BLaER1 (cell line): ENCODE data around the gene EOLA2.
"Not testable (repeated sequence)": the region's sequence is repeated elsewhere in the genome, so short reads cannot be mapped to it uniquely, and the experiment has no call there.

Experiments used
- H3K27ac ChIP-seq: shearing (Covaris generic); formaldehyde crosslinking; 2 replicates; pipeline ENCODE4 v1.8.1; 2022
- H3K27me3 ChIP-seq: shearing (Covaris generic); formaldehyde crosslinking; 2 replicates; pipeline ENCODE4 v1.8.1; 2022
- H3K36me3 ChIP-seq: shearing (Covaris generic); formaldehyde crosslinking; 2 replicates; pipeline ENCODE4 v1.8.1; 2022
- H3K4me1 ChIP-seq: shearing (Covaris generic); formaldehyde crosslinking; 2 replicates; pipeline ENCODE4 v1.8.1; 2022
- H3K4me2 ChIP-seq: shearing (Covaris generic); formaldehyde crosslinking; 2 replicates; pipeline ENCODE4 v1.8.1; 2022
- H3K4me3 ChIP-seq: shearing (Covaris generic); formaldehyde crosslinking; 2 replicates; pipeline ENCODE4 v1.8.1; 2022
- H3K9ac ChIP-seq: shearing (Covaris generic); formaldehyde crosslinking; 2 replicates; pipeline ENCODE4 v1.8.1; 2022
- H3K9me3 ChIP-seq: shearing (Covaris generic); formaldehyde crosslinking; 2 replicates; pipeline ENCODE4 v1.8.1; 2022
- H4K20me1 ChIP-seq: shearing (Covaris generic); formaldehyde crosslinking; 2 replicates; pipeline ENCODE4 v1.8.1; 2022
- Cebpa-rat ChIP-seq: shearing (Covaris generic); IDR thresholded peaks from 2 replicates; pipeline ENCODE4 v1.8.1; 2022

The EOLA2 gene

GRCh38 chrX:149908727-149909126, 29.6 kb downstream of the EOLA2 start:
- Histone ChIP-seq H3K27ac (no peak overlapping the region), H3K4me2 (no peak overlapping the region), H3K9me3 (no peaks in the 10 kb centered on the region), H3K4me3 (no peak overlapping the region), H4K20me1 (no peaks in the 10 kb centered on the region), H3K9ac (no peak overlapping the region), H3K4me1 (no peaks in the 10 kb centered on the region), H3K36me3 (no peaks in the 10 kb centered on the region), H3K27me3 (no peaks in the 10 kb centered on the region)
- TF ChIP-seq Cebpa-rat: no peak

GRCh38 chrX:149908308-149908707, 30.0 kb downstream of the EOLA2 start:
- H3K27me3 ChIP-seq: no peaks in the 10 kb centered on the region
- no peak overlapping the region for H3K4me3 ChIP-seq
- H4K20me1 ChIP-seq: no peaks in the 10 kb centered on the region
- TF ChIP-seq Cebpa-rat: no peak
- H3K4me2 ChIP-seq: no peak overlapping the region
- H3K9ac ChIP-seq: no peak overlapping the region
- no peaks in the 10 kb centered on the region for H3K36me3 ChIP-seq
- H3K27ac ChIP-seq: no peak overlapping the region
- H3K9me3 ChIP-seq: no peaks in the 10 kb centered on the region
- H3K4me1 ChIP-seq: no peaks in the 10 kb centered on the region

- H4K20me1 ChIP-seq: no peaks in the 10 kb centered on the region
- H3K36me3 ChIP-seq: no peaks in the 10 kb centered on the region
- TF ChIP-seq Cebpa-rat: no peak
- no peak overlapping the region for H3K4me2 ChIP-seq
- H3K27me3 ChIP-seq: no peaks in the 10 kb centered on the region
- H3K4me1 ChIP-seq: no peaks in the 10 kb centered on the region
- no peaks in the 10 kb centered on the region for H3K9me3 ChIP-seq
- no peak overlapping the region for H3K9ac ChIP-seq
- no peak overlapping the region for H3K4me3 ChIP-seq
- no peak overlapping the region for H3K27ac ChIP-seq
These were observed 34.2 kb downstream of the EOLA2 start for GRCh38 chrX:149903889-149904748.

- no peaks in the 10 kb centered on the region for H3K36me3 ChIP-seq
- no peaks in the 10 kb centered on the region for H4K20me1 ChIP-seq
- H3K27ac ChIP-seq: no peak overlapping the region
- H3K27me3 ChIP-seq: no peaks in the 10 kb centered on the region
- TF ChIP-seq Cebpa-rat: no peak
- no peaks in the 10 kb centered on the region for H3K9me3 ChIP-seq
- H3K4me3 ChIP-seq: no peak overlapping the region
- no peak overlapping the region for H3K9ac ChIP-seq
- H3K4me1 ChIP-seq: no peaks in the 10 kb centered on the region
- no peak overlapping the region for H3K4me2 ChIP-seq
These were observed 39.7 kb downstream of the EOLA2 start for GRCh38 chrX:149898554-149898953.

- not testable (repeated sequence) for H3K4me1 ChIP-seq, H3K9me3 ChIP-seq, H3K36me3 ChIP-seq, H3K27ac ChIP-seq, H3K9ac ChIP-seq, H3K27me3 ChIP-seq, H3K4me2 ChIP-seq, H4K20me1 ChIP-seq, H3K4me3 ChIP-seq
These were observed 47.5 kb downstream of the EOLA2 start for GRCh38 chrX:149890828-149891227.
